Measurements from ENCODE around the gene MAN2B2. TPM values are rescaled to one million over a fixed set of nuclear protein-coding genes. Genes with fewer than 3 reads are reported as not detected.

The MAN2B2 gene
- total and polyA plus RNA-seq, 7 donors: 3.0 to 24.3 (median 18.7) TPM

GRCh38 chr4:6535706-6536105 is 39.3 kb upstream of the MAN2B2 start:
- intact Hi-C loops (cut with DNase I): no loop called here
- no peak overlapping the region for H3K27ac ChIP-seq
- peaks cover 0 to 4% (median 3%) of the 10 kb centered on the region in 4 donors for H3K9me3 ChIP-seq
- H3K27me3 ChIP-seq: peaks cover 0 to 37% (median 0%) of the 10 kb centered on the region in 3 donors
- DNase-seq: no peak
- no peaks in the 10 kb centered on the region for H3K4me1 ChIP-seq
- TF ChIP-seq EP300 (IDR thresholded peaks at IDR 0.05) (no peak), CTCF (IDR thresholded peaks at IDR 0.05) (no peak), POLR2A (IDR thresholded peaks at IDR 0.05) (no peak), POLR2AphosphoS5 (IDR thresholded peaks at IDR 0.05) (no peak)
- H3K36me3 ChIP-seq: no peaks in the 10 kb centered on the region
- no peak overlapping the region for H3K4me3 ChIP-seq
- WGBS, 2 donors: 90 to 92% methylated on average over 7 of the region's 7 CpGs

- H3K27ac ChIP-seq: no peak overlapping the region
- WGBS, 2 donors: 88 to 95% methylated on average over 15 of the region's 15 CpGs
- peaks cover 0 to 4% (median 4%) of the 10 kb centered on the region in 4 donors for H3K9me3 ChIP-seq
- no peaks in the 10 kb centered on the region for H3K36me3 ChIP-seq
- no peaks in the 10 kb centered on the region for H3K4me1 ChIP-seq
- peaks cover 0 to 43% (median 0%) of the 10 kb centered on the region in 3 donors for H3K27me3 ChIP-seq
- intact Hi-C loops (cut with DNase I): no loop called here
- H3K4me3 ChIP-seq: no peak overlapping the region
- DNase-seq: no peak
- no peak for TF ChIP-seq EP300 (IDR thresholded peaks at IDR 0.05)
- no peak for TF ChIP-seq POLR2AphosphoS5 (IDR thresholded peaks at IDR 0.05)
- no peak for TF ChIP-seq POLR2A (IDR thresholded peaks at IDR 0.05)
- no peak for TF ChIP-seq CTCF (IDR thresholded peaks at IDR 0.05)
Measured at GRCh38 chr4:6538111-6538510, 36.9 kb upstream of the MAN2B2 start.

- H3K27me3 ChIP-seq: peaks cover 0 to 46% (median 0%) of the 10 kb centered on the region in 3 donors
- H3K9me3 ChIP-seq: peaks cover 0 to 4% (median 4%) of the 10 kb centered on the region in 4 donors
- H3K27ac ChIP-seq: no peak overlapping the region
- no peak for DNase-seq
- H3K4me3 ChIP-seq: no peak overlapping the region
- WGBS, 2 donors: 21 to 48% methylated on average over 22 of the region's 22 CpGs
- no peaks in the 10 kb centered on the region for H3K4me1 ChIP-seq
- H3K36me3 ChIP-seq: no peaks in the 10 kb centered on the region
- no peak for TF ChIP-seq POLR2AphosphoS5 (IDR thresholded peaks at IDR 0.05)
- TF ChIP-seq CTCF (IDR thresholded peaks at IDR 0.05): no peak
- no peak for TF ChIP-seq POLR2A (IDR thresholded peaks at IDR 0.05)
- intact Hi-C loops (cut with DNase I): no loop called here
Measured at GRCh38 chr4:6538575-6538974, 36.4 kb upstream of the MAN2B2 start.

GRCh38 chr4:6539009-6539764 is 35.8 kb upstream of the MAN2B2 start:
- intact Hi-C loops (cut with DNase I): no loop called here
- Histone ChIP-seq H3K27ac (no peak overlapping the region), H3K4me1 (no peaks in the 10 kb centered on the region), H3K4me3 (no peak overlapping the region), H3K9me3 (peaks cover 0 to 4% (median 4%) of the 10 kb centered on the region in 4 donors), H3K36me3 (no peaks in the 10 kb centered on the region), H3K27me3 (peaks cover 0 to 49% (median 0%) of the 10 kb centered on the region in 3 donors)
- TF ChIP-seq CTCF (IDR thresholded peaks at IDR 0.05) (no peak), POLR2AphosphoS5 (IDR thresholded peaks at IDR 0.05) (no peak), EP300 (IDR thresholded peaks at IDR 0.05) (no peak)
- WGBS, 2 donors: 59 to 71% methylated on average over 13 of the region's 13 CpGs
- DNase-seq: no peak

All from sigmoid colon (tissue), 7 donors.